ENCODE data around the gene CERS1. TPM values are rescaled to one million over a fixed set of nuclear protein-coding genes. Genes with fewer than 3 reads are reported as not detected.
A peak's percentile ranks its signal among the peaks of the same experiment; 100 is the strongest.

Gene CERS1
- total RNA-seq, 1 donor from 2014 or later: 10.2 TPM

DNA sequence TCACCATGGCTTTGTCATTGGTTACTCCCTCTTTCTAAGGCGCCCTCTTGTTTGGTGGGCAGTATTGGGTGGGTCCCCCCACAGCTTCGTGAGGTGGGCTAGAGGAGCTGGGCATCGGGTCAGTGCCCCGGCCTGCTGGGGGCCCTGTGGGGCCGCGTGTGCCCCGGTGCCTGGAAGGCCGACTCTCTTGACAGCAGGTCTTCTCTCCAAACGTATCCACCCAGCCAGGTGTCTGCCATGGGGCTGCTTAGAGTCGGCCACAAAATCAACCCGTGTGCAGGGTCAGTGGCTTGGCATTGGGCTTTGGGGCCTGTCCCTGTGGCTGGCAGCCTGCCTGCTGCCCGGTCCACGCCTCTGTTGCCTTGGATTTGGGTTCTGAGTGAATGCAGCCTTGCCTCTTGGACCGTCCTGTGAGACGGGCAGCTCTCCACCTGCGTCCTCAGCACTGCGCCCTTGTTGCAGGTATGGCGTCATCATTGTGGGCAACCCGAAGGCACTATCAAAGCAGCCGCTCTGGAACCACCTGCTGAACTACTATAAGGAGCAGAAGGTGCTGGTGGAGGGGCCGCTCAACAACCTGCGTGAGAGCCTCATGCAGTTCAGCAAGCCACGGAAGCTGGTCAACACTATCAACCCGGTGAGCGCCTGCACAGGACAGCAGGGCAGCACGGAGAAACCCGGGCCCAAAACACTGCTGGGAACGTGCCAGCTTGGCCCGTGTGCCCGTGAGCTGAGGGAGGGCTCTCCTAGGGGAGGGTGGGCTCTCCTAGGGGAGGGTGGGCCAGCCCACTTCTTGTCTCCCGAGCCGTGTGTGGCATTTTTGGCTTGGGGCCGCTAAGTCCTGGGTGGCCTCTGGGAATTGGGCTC lies 32.7 kb downstream of the CERS1 start:
- Mint-ChIP-seq H3K4me1 (ENCODE audit: low read depth) (no peaks in the 10 kb centered on the region), H3K4me3 (ENCODE audit: unreplicated experiment) (no peak overlapping the region), H3K36me3 (ENCODE audit: low read depth) (peaks cover 25% of the 10 kb centered on the region), H3K27me3 (ENCODE audit: low read depth) (no peaks in the 10 kb centered on the region), H3K27ac (ENCODE audit: unreplicated experiment) (no peak overlapping the region), H3K9me3 (ENCODE audit: low read depth) (no peaks in the 10 kb centered on the region)
- TF ChIP-seq, protein P1, sequence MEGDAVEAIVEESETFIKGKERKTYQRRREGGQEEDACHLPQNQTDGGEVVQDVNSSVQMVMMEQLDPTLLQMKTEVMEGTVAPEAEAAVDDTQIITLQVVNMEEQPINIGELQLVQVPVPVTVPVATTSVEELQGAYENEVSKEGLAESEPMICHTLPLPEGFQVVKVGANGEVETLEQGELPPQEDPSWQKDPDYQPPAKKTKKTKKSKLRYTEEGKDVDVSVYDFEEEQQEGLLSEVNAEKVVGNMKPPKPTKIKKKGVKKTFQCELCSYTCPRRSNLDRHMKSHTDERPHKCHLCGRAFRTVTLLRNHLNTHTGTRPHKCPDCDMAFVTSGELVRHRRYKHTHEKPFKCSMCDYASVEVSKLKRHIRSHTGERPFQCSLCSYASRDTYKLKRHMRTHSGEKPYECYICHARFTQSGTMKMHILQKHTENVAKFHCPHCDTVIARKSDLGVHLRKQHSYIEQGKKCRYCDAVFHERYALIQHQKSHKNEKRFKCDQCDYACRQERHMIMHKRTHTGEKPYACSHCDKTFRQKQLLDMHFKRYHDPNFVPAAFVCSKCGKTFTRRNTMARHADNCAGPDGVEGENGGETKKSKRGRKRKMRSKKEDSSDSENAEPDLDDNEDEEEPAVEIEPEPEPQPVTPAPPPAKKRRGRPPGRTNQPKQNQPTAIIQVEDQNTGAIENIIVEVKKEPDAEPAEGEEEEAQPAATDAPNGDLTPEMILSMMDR (IDR thresholded peaks at IDR 0.05): no peak
- DNase-seq (ENCODE audit: low spot score): peak; percentile 74

DNA sequence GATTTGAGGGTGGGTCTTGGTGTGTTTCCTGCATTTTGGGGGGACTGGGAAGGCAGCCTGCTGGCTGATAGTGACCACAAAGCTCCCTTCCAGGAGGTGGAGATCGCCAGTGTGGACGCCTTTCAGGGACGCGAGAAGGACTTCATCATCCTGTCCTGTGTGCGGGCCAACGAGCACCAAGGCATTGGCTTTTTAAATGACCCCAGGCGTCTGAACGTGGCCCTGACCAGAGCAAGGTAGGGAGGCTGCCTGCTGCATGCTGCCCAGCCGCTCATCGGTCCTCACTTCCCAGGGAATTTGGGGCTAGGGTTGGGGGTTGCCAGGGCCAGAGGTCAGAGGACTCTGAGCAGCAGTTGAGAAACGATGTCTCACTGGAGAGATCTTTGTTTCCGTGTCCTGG lies 34.0 kb downstream of the CERS1 start:
- Mint-ChIP-seq H3K9me3 (ENCODE audit: low read depth) (no peaks in the 10 kb centered on the region), H3K4me1 (ENCODE audit: low read depth) (no peaks in the 10 kb centered on the region), H3K4me3 (ENCODE audit: unreplicated experiment) (no peak overlapping the region), H3K36me3 (ENCODE audit: low read depth) (peaks cover 26% of the 10 kb centered on the region), H3K27ac (ENCODE audit: unreplicated experiment) (no peak overlapping the region), H3K27me3 (ENCODE audit: low read depth) (no peaks in the 10 kb centered on the region)
- DNase-seq (ENCODE audit: low spot score): peak; percentile 64
- TF ChIP-seq, protein P1 (IDR thresholded peaks at IDR 0.05): no peak

DNA sequence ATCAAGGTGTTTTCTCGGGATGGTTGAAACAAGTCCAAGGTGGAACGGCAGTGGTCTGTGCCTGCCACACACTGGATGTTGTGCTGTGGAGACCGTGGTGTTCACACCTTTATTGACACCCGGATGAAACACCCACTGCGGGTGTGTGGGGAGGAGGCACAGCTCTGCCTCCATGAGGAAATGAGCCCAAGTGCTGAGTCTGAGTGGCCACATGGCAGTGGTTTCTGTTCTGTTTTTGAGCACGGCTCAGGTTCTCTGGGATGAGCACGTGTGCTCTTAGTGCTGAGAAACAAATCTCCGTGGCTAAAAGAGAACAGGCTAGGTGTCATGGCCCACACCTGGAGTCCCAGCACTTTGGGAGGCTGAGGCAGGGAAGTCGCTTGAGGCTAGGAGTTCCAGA lies 34.7 kb downstream of the CERS1 start:
- DNase-seq (ENCODE audit: low spot score): no peak
- Mint-ChIP-seq H3K27me3 (ENCODE audit: low read depth) (no peaks in the 10 kb centered on the region), H3K4me1 (ENCODE audit: low read depth) (no peaks in the 10 kb centered on the region), H3K27ac (ENCODE audit: unreplicated experiment) (no peak overlapping the region), H3K9me3 (ENCODE audit: low read depth) (no peaks in the 10 kb centered on the region), H3K4me3 (ENCODE audit: unreplicated experiment) (no peak overlapping the region), H3K36me3 (ENCODE audit: low read depth) (peaks cover 31% of the 10 kb centered on the region)
- TF ChIP-seq, protein P1 (IDR thresholded peaks at IDR 0.05): no peak

DNA sequence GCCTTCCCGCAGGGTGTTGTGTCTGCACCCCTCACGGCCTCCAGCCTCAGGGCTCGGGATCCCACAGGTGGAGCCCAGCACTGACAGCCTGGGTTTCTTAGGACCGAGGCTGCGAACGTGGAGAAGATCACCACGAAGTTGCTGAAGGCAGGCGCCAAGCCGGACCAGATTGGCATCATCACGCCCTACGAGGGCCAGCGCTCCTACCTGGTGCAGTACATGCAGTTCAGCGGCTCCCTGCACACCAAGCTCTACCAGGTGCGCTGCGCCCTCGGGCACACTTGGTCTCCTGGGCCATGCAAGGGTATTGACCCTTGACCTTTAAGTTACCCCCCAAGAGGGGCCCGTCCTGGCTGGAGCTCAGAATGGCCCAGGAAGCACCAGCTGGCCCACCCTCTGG lies 35.2 kb downstream of the CERS1 start:
- TF ChIP-seq, protein P1 (IDR thresholded peaks at IDR 0.05): no peak
- Mint-ChIP-seq H3K27me3 (ENCODE audit: low read depth) (no peaks in the 10 kb centered on the region), H3K4me1 (ENCODE audit: low read depth) (no peaks in the 10 kb centered on the region), H3K27ac (ENCODE audit: unreplicated experiment) (no peak overlapping the region), H3K4me3 (ENCODE audit: unreplicated experiment) (no peak overlapping the region), H3K9me3 (ENCODE audit: low read depth) (no peaks in the 10 kb centered on the region), H3K36me3 (ENCODE audit: low read depth) (peaks cover 31% of the 10 kb centered on the region)
- DNase-seq (ENCODE audit: low spot score): peak; percentile 89

DNA sequence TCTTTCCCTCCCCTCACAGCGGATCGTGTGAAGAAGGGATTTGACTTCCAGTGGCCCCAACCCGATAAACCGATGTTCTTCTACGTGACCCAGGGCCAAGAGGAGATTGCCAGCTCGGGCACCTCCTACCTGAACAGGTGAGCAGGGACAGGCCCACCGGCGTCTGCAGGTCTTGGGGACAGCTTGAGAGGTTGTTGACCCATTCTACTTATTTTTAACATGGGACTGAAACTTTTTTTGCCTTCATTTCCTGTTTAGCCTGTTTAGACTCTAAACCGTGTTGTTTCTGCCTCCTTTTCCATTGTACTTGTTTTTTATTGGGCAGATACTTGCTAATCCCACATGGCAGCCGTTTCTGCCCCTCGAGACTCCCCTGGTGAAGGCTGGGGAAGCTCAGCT lies 35.7 kb downstream of the CERS1 start:
- DNase-seq (ENCODE audit: low spot score): no peak
- Mint-ChIP-seq H3K4me1 (ENCODE audit: low read depth) (no peaks in the 10 kb centered on the region), H3K4me3 (ENCODE audit: unreplicated experiment) (no peak overlapping the region), H3K9me3 (ENCODE audit: low read depth) (no peaks in the 10 kb centered on the region), H3K27ac (ENCODE audit: unreplicated experiment) (no peak overlapping the region), H3K27me3 (ENCODE audit: low read depth) (no peaks in the 10 kb centered on the region), H3K36me3 (ENCODE audit: low read depth) (peaks cover 33% of the 10 kb centered on the region)
- TF ChIP-seq, protein P1 (IDR thresholded peaks at IDR 0.05): no peak
